GM19438 (cell line): ENCODE results near the gene KRT8.

ENCODE experiments used
- ATAC-seq: cut with Tn5 transposase; IDR thresholded peaks from one replicate; pipeline ENCODE4 v1.9.1; 2021; ENCODE audit warnings: low read depth; ENCODE audit not compliant: unreplicated experiment

Gene KRT8

DNA sequence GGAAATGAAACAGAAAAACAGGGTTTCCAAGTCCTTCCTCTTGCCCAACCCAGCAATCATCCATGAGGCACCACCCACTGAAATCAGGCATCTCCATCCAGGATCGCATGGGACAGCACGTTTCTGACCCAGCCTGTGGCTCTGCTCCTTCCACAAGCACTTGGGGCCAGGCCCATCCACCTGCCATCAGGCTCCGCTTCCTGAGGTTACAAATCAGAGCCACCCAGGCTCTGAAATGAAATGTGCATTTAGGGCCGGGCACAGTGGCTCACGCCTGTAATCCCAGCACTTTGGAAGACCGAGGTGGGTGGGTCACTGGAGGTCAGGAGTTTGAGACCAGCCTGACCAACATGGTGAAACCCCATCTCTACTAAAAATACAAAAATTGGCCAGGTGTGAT lies 55.4 kb downstream of the KRT8 start:
- ATAC-seq, result no peak

DNA sequence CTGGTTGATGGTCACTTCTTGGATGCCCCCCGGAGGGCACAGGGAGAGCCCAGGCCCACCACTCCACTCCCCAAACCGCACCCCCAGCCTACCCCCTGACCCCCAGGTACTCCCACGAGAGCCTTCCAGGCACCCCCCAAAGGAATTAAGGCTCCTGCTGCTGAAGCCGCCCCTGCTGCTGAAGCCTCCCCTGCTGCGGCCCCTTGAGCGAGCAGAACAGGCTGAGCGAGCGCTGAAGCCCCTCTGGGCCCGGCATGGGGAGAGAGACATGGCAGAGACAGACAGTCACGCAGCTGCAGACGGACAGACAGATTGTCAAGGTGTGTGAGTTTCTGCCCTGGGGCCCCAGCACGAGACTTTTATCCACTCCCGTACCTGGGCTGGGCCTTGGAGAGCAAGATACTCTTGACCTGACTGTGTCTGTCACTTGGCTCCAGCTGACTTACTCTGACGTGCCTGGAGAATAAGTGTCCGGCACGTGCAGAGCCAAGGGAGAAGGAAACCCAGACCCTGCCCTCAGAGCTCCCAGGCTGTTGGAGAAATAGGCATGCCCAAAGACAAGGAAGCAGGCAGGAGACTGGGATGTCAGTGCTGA lies 56.1 kb downstream of the KRT8 start, which contains the start of gene KRT78:
KRT78 (minus strand) TSS at position 334 of the 595 bp plus-strand sequence; CDS start at position 270, 64 bp downstream.
- ATAC-seq, result no peak

DNA sequence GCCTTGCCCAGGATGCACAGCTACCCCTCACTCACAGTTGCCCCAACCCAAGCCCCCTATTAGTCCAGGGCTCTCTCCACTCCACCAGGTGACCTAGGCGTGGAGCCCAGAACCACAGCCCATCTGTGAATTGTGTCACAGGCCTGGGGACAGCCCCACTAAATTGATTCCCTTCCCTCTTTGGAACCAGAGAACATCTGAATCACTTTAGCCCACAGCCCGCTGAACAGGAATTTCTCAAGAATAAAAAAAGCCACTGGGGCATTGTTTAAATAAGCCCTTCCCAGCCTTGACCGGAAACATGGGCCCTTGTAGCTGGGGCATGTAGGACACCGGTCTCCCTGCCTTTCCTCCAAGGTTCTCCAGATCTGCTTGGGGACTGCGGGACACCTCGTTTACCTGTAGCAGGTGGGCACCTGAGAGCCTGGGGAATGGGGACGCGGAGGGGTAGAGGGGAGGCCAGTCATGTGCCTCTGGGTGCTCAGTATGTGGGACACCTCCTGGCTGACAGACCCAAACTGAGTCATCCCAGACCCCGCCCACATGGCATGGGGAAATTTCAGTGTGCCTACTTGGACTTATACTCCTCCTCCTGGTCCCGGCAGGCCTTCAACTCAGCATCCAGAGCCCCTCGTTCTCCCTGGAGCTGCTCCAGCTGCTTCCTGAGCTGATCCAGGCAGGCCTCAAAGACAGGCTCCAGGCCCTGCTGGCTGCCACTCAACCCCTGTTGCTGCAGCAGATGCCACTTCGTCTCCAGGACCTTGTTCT lies 57.4 kb downstream of the KRT8 start:
- no peak for ATAC-seq
